H7 (cell line): ENCODE results near the gene GKN2. TPM values are rescaled to one million over a fixed set of nuclear protein-coding genes. Genes with fewer than 3 reads are reported as not detected.

Experiments used
- DNase-seq: peaks from one replicate; pipeline ENCODE4 v3.0.0; 2012
- H3K27me3 ChIP-seq: 2 replicates; pipeline ENCODE4 v1.6.0; 2011; ENCODE audit warnings: mild to moderate bottlenecking, low read length; ENCODE audit not compliant: control insufficient read depth, insufficient read depth
- H3K36me3 ChIP-seq: replicated peaks from 2 replicates; pipeline ENCODE4 v1.5.1; 2011; ENCODE audit warnings: low read length; ENCODE audit not compliant: control insufficient read depth, insufficient read depth
- H3K4me3 ChIP-seq: 2 replicates; pipeline ENCODE4 v1.5.1; 2011; ENCODE audit warnings: low read depth, mild to moderate bottlenecking, control low read depth, low read length, moderate library complexity; ENCODE audit not compliant: insufficient read depth
- total RNA-seq: library from RNA; depleted of rRNA; stranded (reverse); fragments of >200 nt; shearing (Covaris generic); gene quantifications from 2 replicates; pipeline ENCODE4 v1.2.3, GENCODE V29; 2014

GKN2 gene
- total RNA-seq, 1 experiment from 2014 or later = not detected

DNA sequence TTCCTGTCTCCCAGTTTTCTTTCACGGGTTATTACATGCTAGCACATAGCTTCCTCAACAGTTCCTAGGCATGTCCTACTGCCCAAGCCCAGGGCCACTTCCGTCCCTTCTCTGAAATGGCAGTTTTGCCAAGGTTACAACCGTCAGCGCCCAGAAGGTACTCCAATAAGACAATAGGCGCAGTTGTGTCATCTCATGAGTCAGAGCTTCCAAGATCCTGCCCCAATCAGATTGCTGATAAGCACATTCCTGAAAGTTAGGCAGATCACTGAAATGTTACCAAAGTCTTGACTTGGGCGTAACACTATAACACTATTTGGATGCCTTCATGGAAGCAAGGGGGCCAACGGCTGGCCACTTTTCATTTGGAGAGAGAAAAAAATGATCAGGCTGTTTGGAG is 34.2 kb downstream of the GKN2 start:
- H3K4me3 ChIP-seq = no peak overlapping the region
- H3K27me3 ChIP-seq = no peaks in the 10 kb centered on the region
- no peaks in the 10 kb centered on the region for H3K36me3 ChIP-seq
- DNase-seq = no peak

DNA sequence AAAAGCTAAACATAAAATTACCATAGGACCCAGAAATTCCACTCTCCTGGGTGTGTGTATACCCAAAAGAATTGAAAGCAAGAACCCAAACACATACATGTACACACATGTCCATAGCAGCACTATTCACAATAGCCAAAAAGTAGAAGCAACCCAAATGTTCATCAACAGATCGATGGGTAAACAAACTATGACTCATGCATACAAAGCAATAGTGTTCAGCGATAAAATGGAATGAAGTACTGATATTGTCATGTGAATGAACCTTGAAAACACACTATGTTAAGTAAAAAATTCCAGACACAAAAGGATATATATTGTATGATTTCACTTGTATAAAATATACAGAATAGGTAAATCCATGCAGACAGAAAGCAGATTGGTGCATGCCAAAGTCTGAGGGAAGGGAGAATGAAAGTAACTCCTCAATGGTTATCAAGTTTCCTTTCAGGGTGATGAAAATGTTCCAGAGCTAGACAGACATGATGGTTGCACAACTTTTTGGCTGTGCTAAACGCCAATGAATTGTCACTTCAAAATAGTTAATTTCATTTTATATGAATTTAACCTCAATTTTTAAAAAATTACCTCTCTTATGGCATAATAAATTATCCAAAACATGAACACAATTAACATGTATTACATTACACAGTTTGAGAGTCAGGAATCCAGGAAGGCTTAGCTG is 35.5 kb downstream of the GKN2 start:
- H3K27me3 ChIP-seq = no peaks in the 10 kb centered on the region
- H3K4me3 ChIP-seq = no peak overlapping the region
- no peak for DNase-seq
- no peaks in the 10 kb centered on the region for H3K36me3 ChIP-seq

DNA sequence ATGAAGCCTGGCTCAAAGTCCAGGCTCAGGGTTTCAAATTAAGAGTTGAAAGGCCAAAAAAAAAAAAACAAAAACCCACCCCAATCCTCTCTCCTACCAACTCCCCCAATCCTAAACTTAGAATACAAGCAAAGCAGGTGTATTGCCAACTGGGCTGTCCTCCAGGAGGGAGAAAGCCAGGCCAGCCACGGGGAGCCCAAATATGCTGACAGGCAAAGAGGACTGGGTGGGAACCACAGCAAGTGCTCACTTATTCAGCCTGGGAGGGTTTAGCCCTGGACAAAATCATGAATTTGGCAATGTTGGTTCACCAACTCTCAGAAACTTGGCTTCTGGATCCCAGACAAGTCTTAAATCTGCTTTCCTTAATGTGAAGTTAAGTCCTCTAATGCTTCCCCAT is 36.5 kb downstream of the GKN2 start:
- Histone ChIP-seq H3K36me3 (no peaks in the 10 kb centered on the region), H3K27me3 (no peaks in the 10 kb centered on the region), H3K4me3 (no peak overlapping the region)
- no peak for DNase-seq

DNA sequence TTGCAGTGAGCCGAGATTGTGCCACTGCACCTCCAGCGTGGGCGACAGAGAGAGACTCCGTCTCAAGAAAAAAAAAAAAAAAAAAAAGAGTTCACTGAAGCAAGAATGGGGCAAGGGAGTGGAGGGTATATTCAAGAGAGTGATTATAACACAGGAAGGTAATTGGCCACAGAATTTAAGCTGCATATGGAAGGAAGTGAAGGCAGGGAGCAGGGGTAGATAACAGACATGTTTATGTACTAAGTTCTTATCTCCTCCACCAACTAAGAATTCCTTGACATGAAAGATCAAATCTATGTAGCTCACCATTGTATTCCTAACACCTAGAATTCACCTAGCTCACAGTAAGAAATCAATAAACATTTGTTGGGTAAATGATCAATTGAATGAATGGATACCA is 37.3 kb downstream of the GKN2 start:
- DNase-seq = no peak
- no peaks in the 10 kb centered on the region for H3K27me3 ChIP-seq
- no peaks in the 10 kb centered on the region for H3K36me3 ChIP-seq
- H3K4me3 ChIP-seq = no peak overlapping the region

DNA sequence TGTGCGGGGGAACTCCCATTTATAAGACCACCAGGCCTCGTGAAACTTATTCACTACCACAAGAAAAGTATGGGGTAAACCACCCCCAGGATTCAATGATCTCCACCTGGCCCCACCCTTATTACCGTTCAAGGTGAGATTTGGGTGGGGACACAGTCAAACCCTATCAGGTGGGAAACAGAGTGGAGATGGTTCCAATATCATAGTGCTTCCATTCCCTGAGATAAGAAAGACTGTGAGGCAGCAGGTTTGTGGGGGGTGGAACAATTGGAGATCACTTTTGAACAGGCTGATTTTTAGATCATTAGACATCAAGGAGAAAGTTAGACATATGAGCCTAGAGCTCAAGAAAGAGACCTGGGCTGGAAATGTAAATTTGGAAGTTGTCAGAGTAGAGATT is 39.3 kb downstream of the GKN2 start:
- Histone ChIP-seq H3K36me3 (no peaks in the 10 kb centered on the region), H3K27me3 (no peaks in the 10 kb centered on the region), H3K4me3 (no peak overlapping the region)
- no peak for DNase-seq

DNA sequence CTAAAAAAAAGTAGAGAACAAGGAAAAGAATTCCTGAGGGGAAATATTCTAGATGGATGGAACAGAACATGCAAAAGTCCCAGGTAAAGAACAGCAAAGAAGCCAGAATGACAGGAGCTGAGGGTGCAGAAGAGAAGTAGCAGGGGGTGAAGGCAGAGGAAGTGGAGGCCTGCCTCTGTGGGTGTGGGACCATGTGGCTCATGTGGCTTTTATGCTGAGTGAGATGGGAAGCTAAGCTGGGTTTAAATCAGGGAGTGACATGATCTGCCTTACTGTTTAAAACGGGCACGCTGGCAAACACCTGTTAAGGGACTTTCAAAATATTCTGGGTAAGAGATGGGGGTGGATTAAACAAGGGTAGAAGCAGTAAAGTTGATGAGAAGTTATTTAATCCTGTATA is 40.0 kb downstream of the GKN2 start:
- Histone ChIP-seq H3K4me3 (no peak overlapping the region), H3K27me3 (no peaks in the 10 kb centered on the region), H3K36me3 (no peaks in the 10 kb centered on the region)
- DNase-seq = no peak

DNA sequence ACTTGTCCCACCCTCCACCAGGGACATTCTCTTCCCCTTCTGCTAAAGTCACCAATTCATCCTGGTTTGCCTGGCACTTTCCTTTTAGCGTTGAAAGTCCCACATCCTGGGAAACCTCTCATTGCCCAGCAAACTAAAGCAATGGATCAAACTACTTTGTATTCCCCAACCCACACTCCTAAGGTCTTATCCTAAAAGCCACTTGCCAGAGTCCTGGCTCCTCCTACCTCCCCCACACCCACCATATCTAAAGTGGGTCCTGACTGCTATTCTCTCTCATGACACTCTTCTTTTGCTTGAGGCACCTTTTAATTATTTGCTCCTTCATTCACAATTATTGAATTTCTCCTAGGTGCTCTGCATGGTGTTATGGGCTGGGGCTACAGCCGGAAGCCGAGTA is 40.6 kb downstream of the GKN2 start:
- no peak overlapping the region for H3K4me3 ChIP-seq
- H3K27me3 ChIP-seq = no peaks in the 10 kb centered on the region
- DNase-seq = no peak
- H3K36me3 ChIP-seq = no peaks in the 10 kb centered on the region

DNA sequence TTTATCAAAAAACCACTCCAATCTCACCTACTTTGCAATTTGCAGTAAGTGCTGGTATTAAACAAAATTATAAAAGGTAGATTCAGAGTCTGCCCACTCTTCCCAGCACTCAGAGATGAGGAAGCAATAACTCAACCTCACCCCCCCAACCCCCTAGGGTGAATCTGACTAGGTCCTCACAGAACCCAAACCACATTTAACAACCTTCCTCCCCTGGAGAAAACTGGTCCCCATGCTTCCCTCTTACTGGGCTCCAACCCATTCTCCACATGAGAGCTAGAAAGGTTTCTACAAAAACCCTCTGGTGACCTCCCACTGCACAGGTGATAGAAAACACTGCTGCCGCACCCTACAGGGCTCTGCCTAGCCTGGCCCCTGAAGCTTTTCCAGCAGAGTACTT is 41.0 kb downstream of the GKN2 start:
- no peaks in the 10 kb centered on the region for H3K27me3 ChIP-seq
- DNase-seq = no peak
- no peak overlapping the region for H3K4me3 ChIP-seq
- H3K36me3 ChIP-seq = no peaks in the 10 kb centered on the region

DNA sequence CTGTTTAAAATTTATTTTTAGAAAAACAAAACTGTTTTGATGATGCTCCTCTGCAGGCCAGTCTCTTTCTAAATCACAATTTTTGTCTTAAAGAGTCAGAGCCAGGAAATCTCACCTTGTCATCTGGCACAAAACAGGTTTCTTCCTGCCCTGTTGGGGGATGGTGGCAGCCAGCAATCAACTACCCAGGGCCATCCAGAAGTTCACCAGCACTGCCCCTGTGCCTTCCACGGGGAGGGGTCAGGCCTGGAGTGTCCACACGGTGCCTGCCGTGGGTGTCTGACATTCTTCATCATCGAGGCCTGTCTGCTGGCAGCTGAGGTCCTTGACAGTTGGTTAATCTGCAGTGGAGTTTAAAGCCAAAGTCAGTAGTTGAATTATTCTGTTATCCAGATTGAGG is 41.4 kb downstream of the GKN2 start:
- no peaks in the 10 kb centered on the region for H3K36me3 ChIP-seq
- DNase-seq = no peak

DNA sequence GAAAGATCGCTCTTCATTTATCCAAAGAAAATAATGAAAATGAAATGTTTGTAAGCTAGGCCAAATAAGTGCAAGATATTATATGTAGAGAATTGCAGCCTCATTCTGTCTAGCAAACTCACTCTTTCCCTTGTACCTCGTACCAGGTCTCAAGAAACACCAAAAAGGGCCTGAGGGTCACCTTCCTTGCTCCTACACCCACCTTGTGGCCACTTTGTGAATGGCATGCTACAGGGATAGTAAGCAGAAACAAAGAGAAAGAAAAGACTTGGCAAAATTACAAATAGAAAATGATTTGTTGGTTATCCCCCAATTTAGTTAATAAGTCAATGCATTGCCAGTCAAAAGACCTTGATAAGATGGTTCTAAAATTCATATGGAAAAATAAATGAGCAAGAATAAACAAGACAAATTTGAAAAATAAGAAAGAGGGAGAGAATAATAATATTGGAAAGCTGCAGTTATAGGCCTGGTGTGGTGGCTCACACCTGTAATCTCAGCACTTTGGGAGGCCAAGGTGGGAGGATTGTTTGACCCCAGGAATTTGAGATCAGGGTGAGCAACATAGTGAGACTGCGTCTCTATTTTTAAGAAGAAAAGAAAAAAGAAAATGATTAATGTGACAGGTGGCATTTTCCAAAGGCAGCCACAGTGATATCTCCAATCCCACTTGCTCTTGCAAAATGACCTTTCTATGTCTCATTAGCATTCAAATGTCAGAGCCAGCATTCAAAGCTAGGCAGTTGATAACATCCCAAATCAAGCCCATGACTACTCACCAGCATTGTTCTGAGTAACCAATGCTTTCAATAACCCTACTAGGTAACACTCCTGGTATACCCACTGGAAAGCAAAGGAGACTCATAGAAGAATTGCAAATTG is 42.7 kb downstream of the GKN2 start:
- H3K4me3 ChIP-seq = no peak overlapping the region
- H3K27me3 ChIP-seq = no peaks in the 10 kb centered on the region
- peak; percentile 65 for DNase-seq
- H3K36me3 ChIP-seq = no peaks in the 10 kb centered on the region

More for the DNA sequence above, 41.4 kb downstream of the GKN2 start:
- no peaks in the 10 kb centered on the region for H3K27me3 ChIP-seq
- no peak overlapping the region for H3K4me3 ChIP-seq

DNA sequence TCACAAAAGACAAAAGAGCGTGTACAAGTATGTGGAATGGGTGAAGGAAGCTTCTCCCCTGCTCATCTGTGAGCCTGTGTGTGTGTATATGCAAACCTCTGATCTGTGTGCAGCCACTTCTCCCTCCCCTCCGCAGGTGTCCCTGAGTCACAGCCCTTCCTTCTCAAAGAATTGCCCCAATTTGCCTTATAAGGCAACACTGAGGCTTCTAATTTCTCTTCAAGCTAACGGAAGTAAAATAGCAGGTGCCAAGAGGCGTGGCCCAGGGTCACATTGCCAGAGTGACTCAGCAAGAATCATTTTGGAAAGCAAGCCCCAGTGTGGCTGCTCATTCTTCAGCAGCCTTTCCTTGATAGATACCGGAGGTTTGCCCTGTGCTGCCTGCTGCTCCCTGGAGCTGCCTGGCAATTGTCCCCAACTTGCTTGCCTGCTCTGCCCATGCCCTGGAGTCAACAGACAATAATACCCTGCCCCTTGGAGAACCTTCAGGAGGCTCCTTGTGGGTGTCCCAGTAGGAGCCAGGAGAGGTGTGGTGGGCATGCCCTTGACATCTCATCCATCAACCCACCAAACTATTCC is 44.2 kb downstream of the GKN2 start:
- Histone ChIP-seq H3K36me3 (no peaks in the 10 kb centered on the region), H3K4me3 (no peak overlapping the region), H3K27me3 (no peaks in the 10 kb centered on the region)
- DNase-seq = peak; percentile 25

DNA sequence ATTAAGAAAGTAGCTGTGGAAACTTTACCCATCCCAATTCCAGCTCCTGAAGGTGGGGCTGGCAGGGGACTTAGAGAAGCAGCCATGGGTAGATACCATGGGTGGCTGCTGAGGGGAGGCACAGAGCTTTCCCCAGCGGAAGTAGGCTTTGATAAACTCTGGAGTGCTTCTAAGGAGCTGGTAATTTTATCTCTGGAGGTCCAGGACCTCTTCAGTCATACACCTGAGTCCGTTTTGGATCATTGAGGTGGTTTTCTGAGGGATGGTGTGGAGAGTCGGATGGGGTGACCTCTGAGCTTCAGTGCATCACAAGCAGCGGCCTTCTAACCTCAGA is 44.8 kb downstream of the GKN2 start:
- no peaks in the 10 kb centered on the region for H3K36me3 ChIP-seq
- no peak for DNase-seq
- H3K4me3 ChIP-seq = no peak overlapping the region
- no peaks in the 10 kb centered on the region for H3K27me3 ChIP-seq

DNA sequence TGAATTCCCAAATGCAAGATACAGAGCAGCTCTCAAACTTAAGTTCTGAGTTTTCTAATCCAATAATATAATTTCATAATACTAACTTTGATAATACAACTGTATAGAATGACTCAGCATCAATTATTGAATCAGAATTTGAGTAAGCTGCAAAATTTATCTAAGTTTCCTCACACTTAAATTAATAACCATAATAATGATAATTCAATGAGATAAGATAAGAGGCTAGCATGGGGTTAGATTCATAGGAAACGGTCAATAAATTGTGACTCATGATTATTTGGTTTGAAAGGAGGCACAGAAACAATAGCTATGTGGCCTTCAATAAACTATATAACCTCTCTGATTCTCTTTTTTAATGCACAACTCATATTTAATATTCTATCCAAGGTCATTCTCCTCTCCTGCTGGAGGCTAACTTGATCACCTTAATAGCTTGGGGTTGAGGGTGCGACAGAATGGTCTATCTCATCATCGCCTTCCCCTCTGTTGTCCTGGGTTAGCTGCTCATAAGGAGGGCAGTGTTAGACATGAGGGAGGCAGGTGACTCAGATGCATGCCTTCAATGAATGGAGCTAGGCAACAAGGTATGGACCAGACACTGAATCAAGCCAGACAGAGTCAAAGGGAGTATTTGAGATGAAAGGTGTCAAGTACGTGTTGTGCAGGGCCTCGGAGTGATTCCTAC is 45.3 kb downstream of the GKN2 start:
- no peak for DNase-seq
- H3K27me3 ChIP-seq = no peaks in the 10 kb centered on the region
- H3K4me3 ChIP-seq = no peak overlapping the region
- H3K36me3 ChIP-seq = no peaks in the 10 kb centered on the region

DNA sequence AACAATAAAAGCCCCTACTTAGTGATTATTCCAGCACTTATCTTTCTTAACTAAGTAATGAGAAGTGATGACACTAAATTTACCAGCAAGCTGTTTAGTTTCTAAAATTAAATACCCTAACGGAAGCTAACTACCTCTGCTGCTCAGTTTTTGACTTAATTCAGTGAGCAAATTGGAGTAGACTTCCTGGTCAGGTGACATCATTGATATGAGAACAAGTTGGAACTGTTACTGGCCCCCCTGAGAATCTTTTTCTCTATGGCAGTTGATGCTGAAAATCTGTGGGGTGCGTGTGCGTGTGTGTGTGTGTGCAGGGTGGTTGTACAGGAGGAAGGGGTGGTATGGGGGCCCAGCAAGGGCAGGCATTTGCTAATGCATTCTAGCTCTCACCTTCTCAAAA is 46.0 kb downstream of the GKN2 start:
- Histone ChIP-seq H3K27me3 (no peaks in the 10 kb centered on the region), H3K36me3 (no peaks in the 10 kb centered on the region), H3K4me3 (no peak overlapping the region)
- no peak for DNase-seq

DNA sequence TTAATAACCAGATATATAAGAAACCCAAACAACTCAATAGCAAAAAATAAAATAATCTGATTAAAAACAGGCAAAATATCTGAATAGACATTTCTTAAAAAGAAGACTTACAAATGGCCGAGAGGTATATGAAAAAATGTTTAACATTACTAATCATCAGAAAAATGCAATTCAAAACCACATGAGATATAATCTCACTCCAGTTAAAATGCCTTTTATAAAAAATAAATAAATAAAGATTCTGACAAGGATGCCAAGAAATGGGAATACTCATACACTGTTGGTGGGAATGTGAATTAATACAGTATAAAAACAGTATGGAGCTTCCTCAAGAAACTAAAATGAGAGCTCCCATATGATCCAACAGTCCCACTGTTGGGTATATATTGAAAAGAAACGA is 47.6 kb downstream of the GKN2 start:
- H3K36me3 ChIP-seq = no peaks in the 10 kb centered on the region
- H3K4me3 ChIP-seq = no peak overlapping the region
- no peak for DNase-seq
- no peaks in the 10 kb centered on the region for H3K27me3 ChIP-seq
